22Rv1 (cell line): Measurements from ENCODE around the gene SPOCK3.

ENCODE experiments used
- H3K27ac ChIP-seq: fragments of 450-650 bp; 2 replicates; pipeline ENCODE4 v1.5.1; 2017
- ZFX ChIP-seq: fragments of 450-650 bp; IDR thresholded peaks from 2 replicates; pipeline ENCODE4 v1.6.1; 2017; ENCODE audit warnings: antibody characterized with exemption, borderline replicate concordance
- TF ChIP-seq, protein P1 (sequence below): fragments of 450-650 bp; IDR thresholded peaks from 2 replicates; pipeline ENCODE4 v1.5.1; 2017; ENCODE audit warnings: mild to moderate bottlenecking

The SPOCK3 gene

DNA sequence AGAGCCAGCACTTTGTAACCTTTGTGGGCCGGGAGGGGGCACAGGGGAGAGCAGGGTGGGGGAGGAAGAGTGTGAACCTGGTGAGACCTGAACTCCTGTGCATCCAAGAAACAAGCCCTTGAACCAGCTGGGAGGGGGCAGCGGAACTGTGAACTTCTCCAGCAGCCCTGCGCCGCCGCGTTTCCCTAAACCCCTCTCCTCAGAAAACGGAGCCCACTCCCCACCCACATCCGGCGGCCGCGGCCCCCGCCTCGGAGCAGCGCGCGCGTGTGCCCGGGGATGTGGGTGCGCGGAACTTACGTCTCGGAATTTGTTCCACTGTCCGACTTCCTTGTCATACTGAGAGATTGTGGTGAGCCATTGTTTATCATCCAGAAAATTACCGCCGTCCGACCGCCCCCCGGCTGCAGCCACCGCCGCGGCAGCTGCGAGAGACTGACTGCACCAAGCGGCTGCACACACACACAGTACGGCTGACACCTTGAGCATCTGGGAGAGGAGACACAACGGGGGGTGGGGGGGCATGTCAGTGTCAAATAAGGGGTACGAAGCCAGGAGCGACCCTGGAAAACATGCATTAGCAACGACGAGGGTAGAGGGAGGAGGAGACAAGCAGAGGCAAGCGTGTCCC, 494 bp downstream of the SPOCK3 start:
- no peak overlapping the region for H3K27ac ChIP-seq
- no peak for TF ChIP-seq ZFX
- TF ChIP-seq, protein P1, sequence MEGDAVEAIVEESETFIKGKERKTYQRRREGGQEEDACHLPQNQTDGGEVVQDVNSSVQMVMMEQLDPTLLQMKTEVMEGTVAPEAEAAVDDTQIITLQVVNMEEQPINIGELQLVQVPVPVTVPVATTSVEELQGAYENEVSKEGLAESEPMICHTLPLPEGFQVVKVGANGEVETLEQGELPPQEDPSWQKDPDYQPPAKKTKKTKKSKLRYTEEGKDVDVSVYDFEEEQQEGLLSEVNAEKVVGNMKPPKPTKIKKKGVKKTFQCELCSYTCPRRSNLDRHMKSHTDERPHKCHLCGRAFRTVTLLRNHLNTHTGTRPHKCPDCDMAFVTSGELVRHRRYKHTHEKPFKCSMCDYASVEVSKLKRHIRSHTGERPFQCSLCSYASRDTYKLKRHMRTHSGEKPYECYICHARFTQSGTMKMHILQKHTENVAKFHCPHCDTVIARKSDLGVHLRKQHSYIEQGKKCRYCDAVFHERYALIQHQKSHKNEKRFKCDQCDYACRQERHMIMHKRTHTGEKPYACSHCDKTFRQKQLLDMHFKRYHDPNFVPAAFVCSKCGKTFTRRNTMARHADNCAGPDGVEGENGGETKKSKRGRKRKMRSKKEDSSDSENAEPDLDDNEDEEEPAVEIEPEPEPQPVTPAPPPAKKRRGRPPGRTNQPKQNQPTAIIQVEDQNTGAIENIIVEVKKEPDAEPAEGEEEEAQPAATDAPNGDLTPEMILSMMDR: no peak

DNA sequence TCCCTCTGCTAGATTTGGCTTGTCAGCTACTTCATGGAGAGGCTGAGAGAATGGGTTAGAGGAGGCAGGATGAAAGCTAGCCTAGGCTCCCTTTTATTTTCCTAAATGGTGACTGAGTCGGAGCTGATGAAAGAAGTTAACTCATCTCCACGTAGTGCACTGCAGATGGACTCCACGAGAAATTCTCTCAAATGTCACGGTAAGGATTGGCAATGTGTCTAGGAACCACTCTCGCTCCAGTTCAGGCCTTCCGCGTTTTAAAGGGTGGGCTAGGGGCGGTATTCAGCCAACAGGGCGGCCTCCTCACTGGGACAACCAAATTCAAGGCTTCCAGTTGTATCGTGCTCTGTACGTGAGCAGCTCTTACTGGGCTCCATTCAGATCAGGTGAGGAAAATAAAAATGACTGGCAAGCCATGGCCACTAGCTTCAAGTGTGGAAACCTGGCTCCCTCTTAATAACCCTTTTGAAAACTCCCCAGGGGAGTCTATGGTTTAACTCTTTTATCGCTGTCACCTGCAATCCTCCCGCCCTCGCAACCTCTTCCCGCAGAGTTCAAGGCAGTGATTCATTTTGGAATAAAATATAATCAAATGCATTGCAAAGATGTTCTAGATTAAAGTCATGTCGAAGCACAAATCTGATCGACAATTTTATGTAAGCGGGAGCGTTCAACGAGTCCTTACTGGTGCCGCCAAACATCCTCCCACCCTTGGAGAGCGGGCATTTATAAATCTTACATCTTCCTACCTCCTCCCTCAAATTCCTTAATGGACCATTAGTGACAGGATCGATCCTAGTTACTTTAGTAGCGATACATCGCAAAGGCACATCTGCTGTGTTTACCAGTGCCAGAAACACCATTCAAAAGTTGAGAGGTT, 1.2 kb downstream of the SPOCK3 start:
- H3K27ac ChIP-seq: no peak overlapping the region
- no peak for TF ChIP-seq ZFX
- TF ChIP-seq, protein P1: no peak

DNA sequence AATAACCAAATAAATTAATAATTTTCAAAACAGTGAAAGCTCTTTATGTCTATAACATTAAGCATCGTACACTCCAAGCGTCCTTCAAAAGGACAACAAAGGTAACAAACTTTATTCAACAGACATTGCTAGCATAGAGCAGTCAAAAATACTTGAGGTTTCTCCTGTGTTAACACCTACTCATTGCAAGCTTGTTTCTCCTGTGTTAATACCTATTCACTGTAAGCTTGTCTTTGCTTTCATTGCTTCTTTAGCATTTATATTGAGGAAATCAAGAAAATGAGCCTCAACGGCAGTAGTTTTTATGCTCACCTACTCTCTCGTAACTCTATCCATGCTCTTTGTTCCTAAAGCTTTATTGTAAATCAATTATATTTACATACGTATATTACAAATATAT, 3.5 kb downstream of the SPOCK3 start:
- H3K27ac ChIP-seq: no peak overlapping the region
- TF ChIP-seq ZFX: no peak
- TF ChIP-seq, protein P1: no peak

DNA sequence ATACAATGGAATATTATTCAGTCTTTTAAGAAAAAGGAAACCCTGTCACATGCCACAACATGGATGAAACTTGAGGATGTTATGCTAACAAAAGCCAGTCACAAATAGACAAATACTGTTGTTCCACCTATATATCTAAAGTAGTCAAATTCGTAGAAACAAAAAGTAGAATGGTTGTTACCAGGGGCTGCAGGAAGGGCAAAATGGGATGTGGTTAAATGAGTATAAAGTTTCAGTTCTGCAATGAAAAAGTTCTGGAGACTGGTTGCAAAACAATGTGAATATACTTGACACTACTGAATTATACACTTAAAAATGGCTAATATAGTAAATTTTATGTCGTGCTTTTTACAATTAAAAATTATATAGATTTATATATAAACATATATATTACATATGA, 12.2 kb downstream of the SPOCK3 start:
- TF ChIP-seq, protein P1: no peak
- no peak overlapping the region for H3K27ac ChIP-seq

DNA sequence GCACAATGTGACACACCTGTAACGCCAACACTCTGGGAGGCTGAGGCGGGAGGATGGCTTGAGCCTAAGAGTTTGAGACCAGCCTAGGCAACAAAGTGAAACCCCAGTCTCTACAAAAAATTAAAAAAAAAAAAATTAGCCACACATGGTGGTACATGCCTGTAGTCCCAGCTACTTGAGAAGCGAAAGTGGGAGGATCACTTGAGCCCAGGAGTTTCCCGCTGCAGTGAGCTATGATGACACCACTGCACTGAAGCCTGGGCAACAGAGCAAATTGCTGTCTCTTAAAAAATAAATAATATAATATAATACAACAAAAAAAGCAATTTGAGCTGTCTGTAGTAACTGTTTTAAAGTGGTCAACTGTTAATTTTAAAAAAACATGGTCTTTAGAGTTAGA, 13.2 kb downstream of the SPOCK3 start:
- no peak for TF ChIP-seq ZFX
- TF ChIP-seq, protein P1: no peak
- H3K27ac ChIP-seq: no peak overlapping the region

DNA sequence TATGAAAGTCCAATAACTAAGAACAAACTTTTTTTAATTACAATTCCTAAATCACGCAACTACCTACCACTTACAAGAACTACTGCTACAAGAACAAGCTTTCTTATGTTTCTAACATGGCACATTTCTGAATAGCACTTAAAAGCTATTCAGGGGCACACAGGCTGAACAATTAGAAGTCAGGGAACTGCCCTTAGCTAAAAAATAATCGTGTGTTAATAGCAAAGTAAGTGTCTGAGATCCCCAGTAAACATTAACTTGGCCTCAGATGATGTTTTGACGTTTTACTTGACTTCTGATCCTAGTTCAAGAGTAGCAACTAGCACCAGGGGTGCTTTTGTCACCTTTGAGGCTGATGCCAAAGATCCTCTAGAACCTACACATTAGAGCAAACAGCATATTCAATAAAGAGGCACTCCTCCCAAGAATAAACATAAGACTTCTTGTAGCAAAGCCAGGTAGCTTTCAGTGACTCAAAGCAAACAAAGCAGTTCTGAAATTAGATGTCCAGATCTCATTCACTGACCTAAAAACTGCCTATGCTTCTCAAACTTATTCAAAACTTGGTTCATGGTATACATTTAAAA, 16.2 kb downstream of the SPOCK3 start:
- no peak overlapping the region for H3K27ac ChIP-seq
- TF ChIP-seq, protein P1: no peak
- no peak for TF ChIP-seq ZFX

DNA sequence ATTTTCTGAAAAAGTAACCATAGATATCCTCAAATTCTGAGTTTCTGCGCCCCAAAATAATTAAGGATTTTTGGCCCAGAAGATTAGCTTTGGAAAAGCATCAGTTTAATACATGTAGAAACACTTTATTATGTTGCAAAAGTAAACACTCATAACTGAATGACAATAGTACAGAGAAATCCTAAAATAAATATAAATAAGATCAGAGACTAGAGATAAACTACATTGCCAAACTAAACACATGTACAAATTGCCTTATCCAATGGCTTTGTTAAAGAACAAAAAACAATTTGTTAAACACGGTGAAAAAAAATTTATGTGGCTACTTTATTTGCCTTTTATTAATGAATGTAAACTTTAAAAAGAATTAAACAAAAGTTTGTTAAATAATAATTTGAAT, 17.5 kb downstream of the SPOCK3 start:
- no peak overlapping the region for H3K27ac ChIP-seq

More for the DNA sequence above, 17.5 kb downstream of the SPOCK3 start:
- TF ChIP-seq, protein P1: no peak
- TF ChIP-seq ZFX: no peak
